Cardiac muscle cell (in vitro differentiated cells and primary cell): ENCODE results near the gene MRGPRD. TPM values are rescaled to one million over a fixed set of nuclear protein-coding genes. Genes with fewer than 3 reads are reported as not detected.

Experiments
- DNase-seq, 2 donors: peaks; one replicate each; pipeline versions ENCODE4 v3.0.0 to v3.0.0-alpha.2; 2010 to 2017; ENCODE audit warnings: low read depth in 1 of 2, low spot score in 1 of 2
- H3K27ac ChIP-seq: fragments of 200-600 bp; sonication (generic); 2 replicates; pipeline ENCODE4 v1.5.1; 2016
- H3K27me3 ChIP-seq: fragments of 200-600 bp; sonication (generic); 2 replicates; pipeline ENCODE4 v1.6.0; 2016; ENCODE audit warnings: control low read depth
- H3K36me3 ChIP-seq: fragments of 200-600 bp; sonication (generic); 2 replicates; pipeline ENCODE4 v1.5.1; 2016; ENCODE audit warnings: control low read depth
- H3K4me1 ChIP-seq: fragments of 200-600 bp; sonication (generic); 2 replicates; pipeline ENCODE4 v1.8.1; 2017; ENCODE audit warnings: low read depth, mild to moderate bottlenecking, mixed run types
- H3K4me3 ChIP-seq: fragments of 200-600 bp; sonication (generic); 2 replicates; pipeline ENCODE4 v1.5.1; 2016; ENCODE audit warnings: mild to moderate bottlenecking
- H3K9me3 ChIP-seq: fragments of 200-600 bp; sonication (generic); 2 replicates; pipeline ENCODE4 v1.5.1; 2017; ENCODE audit warnings: low read depth, mild to moderate bottlenecking, control low read depth
- polyA plus RNA-seq: library from polyadenylated mRNA; unstranded; fragments of >200 nt; fragmentation: Nextera tagmentation; extraction: Ambion mirVana; gene quantifications from 2 replicates; pipeline ENCODE4 v1.2.1, GENCODE V29; 2016
- total RNA-seq: library from RNA; depleted of rRNA; stranded (reverse); fragments of >200 nt; gene quantifications from 2 replicates; pipeline ENCODE4 v1.2.3, GENCODE V29; 2016
- TF ChIP-seq, protein P1 (sequence below): IDR thresholded peaks from 2 replicates; pipeline ENCODE4 v1.5.1; 2012; ENCODE audit warnings: low read depth, mild to moderate bottlenecking, low read length

The MRGPRD gene
- total and polyA plus RNA-seq, 2 experiments from 2014 or later: not detected

DNA sequence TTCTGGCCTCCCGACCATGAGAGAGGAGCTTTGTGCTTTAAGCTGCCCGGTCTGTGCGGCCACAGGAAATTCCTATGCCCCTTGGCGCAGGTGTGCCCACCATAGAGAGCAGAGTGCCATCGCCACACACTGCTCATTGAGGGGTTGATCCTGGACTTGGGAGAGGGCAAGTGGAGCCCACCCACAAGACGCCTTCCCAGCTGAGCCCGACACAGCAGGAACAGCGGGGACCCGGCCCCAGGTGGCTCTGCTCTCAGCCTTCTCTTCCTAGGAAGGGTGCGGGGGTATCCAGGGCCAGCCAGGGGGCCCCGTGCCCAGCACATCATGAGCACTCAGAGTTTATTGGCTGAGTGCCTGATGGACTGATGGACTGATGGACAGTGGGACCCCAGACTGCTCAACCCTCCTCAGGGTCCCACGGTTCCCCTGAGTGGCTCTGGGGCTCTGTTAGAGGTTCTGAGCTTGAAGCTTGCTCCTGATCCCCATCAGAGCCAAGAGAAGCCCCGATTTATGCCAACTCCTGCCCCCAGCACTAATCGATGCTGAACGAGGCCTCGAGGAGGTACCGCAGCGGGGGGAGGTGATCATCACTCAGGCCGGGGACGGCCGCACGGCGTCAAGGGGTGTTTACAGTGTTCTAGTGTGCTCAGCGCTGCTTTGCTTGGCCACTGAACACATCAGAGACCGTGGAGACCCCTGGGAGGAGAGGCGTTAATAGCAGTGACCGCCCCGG, 13.5 kb upstream of the MRGPRD start:
- Histone ChIP-seq H3K4me3 (no peak overlapping the region), H3K27ac (no peak overlapping the region), H3K27me3 (no peaks in the 10 kb centered on the region), H3K4me1 (peaks cover 7% of the 10 kb centered on the region), H3K36me3 (no peaks in the 10 kb centered on the region), H3K9me3 (no peaks in the 10 kb centered on the region)
- TF ChIP-seq, protein P1, sequence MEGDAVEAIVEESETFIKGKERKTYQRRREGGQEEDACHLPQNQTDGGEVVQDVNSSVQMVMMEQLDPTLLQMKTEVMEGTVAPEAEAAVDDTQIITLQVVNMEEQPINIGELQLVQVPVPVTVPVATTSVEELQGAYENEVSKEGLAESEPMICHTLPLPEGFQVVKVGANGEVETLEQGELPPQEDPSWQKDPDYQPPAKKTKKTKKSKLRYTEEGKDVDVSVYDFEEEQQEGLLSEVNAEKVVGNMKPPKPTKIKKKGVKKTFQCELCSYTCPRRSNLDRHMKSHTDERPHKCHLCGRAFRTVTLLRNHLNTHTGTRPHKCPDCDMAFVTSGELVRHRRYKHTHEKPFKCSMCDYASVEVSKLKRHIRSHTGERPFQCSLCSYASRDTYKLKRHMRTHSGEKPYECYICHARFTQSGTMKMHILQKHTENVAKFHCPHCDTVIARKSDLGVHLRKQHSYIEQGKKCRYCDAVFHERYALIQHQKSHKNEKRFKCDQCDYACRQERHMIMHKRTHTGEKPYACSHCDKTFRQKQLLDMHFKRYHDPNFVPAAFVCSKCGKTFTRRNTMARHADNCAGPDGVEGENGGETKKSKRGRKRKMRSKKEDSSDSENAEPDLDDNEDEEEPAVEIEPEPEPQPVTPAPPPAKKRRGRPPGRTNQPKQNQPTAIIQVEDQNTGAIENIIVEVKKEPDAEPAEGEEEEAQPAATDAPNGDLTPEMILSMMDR: no peak
- DNase-seq: no peak

DNA sequence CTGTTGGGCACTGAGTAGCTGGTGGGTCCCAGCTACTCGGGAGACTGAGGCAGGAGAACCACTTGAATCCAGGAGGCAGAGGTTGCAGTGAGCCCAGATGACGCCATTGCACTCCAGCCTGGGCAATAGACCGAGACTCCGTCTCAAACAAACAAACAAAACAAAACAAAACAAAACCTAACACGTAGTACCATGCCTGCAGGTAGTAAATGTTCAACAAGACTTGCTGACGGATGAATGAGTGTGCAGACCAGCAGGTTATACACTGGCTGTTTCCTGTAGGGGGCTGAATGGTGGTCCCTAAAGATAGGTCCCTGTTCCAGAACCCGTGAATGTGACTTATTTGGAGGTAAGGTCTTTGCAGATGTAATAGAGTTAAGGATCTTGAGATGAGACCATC, 12.8 kb upstream of the MRGPRD start:
- Histone ChIP-seq H3K36me3 (no peaks in the 10 kb centered on the region), H3K9me3 (no peaks in the 10 kb centered on the region), H3K27me3 (no peaks in the 10 kb centered on the region), H3K4me3 (no peak overlapping the region), H3K4me1 (peaks cover 4% of the 10 kb centered on the region), H3K27ac (no peak overlapping the region)
- DNase-seq: no peak
- TF ChIP-seq, protein P1: no peak

DNA sequence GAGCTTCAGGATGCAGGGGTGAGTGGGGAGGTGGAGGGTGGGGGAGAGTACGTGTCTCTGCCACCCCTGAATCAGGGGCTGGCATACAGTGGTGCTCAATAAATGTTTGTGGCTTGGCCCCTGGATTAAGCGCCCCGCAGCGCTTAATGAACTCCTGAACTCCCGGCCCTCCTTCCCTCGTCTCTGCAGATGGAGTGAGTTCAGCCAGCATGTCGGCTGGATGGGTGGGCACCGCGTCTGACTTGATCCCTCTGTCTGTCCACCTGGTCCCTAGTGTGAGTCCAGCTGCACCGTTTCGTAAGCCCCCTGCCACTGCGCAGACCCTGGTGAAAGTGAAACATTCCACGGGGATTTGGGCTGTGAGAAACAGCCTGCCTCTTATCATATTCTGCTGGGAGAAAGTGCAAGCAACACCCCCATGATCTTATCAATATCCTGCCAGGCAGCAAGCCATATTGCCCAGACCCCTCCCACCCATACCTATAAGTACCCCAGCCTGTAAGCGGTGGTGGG, 12.0 kb upstream of the MRGPRD start:
- Histone ChIP-seq H3K27me3 (no peaks in the 10 kb centered on the region), H3K9me3 (no peaks in the 10 kb centered on the region), H3K4me1 (no peaks in the 10 kb centered on the region), H3K27ac (no peak overlapping the region), H3K36me3 (no peaks in the 10 kb centered on the region), H3K4me3 (no peak overlapping the region)
- TF ChIP-seq, protein P1: no peak
- no peak for DNase-seq

DNA sequence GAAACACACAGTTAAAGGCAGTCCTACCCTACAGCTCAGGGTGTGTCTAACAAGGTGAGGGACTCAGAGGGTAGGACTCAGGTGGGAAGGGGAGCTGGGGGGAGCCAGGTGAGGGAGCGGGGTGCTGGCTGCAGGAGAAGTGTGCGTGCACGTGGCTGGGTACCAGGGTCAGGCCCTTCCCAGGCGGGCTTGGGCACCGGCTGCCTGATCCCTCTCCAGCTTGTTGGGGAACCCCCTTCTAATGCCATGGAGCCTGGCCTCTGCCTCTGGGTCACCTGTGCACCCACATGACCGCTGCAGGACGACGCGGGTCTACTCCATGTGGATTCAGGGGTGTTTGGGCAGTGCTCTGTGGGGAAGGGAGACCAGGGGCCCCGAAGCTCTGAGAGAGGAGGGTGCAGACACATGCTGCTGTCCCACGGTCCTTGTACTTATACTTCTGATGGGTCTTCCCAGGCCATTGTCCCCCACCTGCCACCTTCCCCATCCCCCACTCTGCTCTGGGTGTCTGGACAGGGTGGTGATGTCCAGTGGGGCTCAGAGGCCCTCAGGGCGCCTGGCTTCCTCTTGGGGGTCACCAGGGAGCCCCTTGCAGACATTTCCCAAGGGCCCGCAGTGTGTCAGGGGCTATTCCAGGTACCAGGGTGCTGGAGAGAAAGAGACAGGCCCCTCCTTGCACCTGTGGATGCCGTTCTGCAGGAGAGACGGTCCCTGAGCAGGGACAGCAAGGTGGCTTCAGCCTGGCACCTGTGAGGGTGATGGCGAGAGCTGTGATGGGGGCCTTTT, 10.4 kb upstream of the MRGPRD start:
- TF ChIP-seq, protein P1: no peak
- Histone ChIP-seq H3K4me3 (no peak overlapping the region), H3K36me3 (no peaks in the 10 kb centered on the region), H3K27me3 (no peaks in the 10 kb centered on the region), H3K9me3 (no peaks in the 10 kb centered on the region), H3K4me1 (no peaks in the 10 kb centered on the region), H3K27ac (no peak overlapping the region)
- DNase-seq: no peak

DNA sequence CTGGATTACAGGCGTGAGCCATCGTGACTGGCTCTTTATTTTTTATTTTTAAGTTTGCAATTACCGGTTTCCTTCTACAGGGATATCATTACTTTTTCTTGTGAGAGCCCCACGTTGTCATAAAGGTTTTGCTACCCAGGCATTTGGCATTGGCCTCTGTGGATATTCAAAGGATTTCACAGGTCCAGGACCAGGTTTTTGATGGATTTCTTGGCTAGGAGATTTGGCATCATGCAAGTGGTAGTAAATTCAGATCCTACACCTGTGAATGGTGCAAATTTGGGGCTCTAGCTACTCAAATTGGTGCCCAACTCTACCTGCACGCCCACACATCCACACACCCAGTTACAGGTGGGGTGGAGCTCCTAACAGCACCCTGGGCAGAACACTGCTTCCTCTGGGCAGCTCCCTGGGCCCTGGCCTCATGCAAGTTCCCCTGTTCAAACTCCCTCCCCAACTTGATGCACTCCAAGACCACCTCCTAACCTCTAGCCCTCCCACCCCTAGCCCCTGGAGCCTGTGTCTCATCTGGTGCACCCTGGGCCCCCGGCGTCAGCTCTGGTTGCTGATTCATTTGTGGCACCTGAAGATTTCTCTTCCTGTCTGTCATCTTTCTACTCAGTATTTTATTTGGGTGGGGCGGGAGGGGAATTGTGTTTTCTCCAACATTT, 9.3 kb upstream of the MRGPRD start:
- no peak for DNase-seq
- H3K36me3 ChIP-seq: no peaks in the 10 kb centered on the region
- TF ChIP-seq, protein P1: no peak
- no peaks in the 10 kb centered on the region for H3K27me3 ChIP-seq
- no peaks in the 10 kb centered on the region for H3K9me3 ChIP-seq
- H3K4me1 ChIP-seq: no peaks in the 10 kb centered on the region
- no peak overlapping the region for H3K4me3 ChIP-seq
- no peak overlapping the region for H3K27ac ChIP-seq
